ENCODE results near the gene GRIN2A.

GRIN2A gene

GRCh38 chr16:9957002-9957401, 225.2 kb downstream of the GRIN2A start:
- no peak for DNase-seq

- no peak for DNase-seq
Observed at GRCh38 chr16:9955677-9956076, 226.6 kb downstream of the GRIN2A start.

- no peak for DNase-seq
Observed at GRCh38 chr16:9953908-9954570, 228.2 kb downstream of the GRIN2A start.

- no peak for DNase-seq
Observed at GRCh38 chr16:9950658-9951057, 231.6 kb downstream of the GRIN2A start.

GRCh38 chr16:9949396-9949795, 232.8 kb downstream of the GRIN2A start:
- no peak for DNase-seq

- DNase-seq, result no peak
Observed at GRCh38 chr16:9948933-9949332, 233.3 kb downstream of the GRIN2A start.

GRCh38 chr16:9946022-9946720, 236.1 kb downstream of the GRIN2A start:
- no peak for DNase-seq

- no peak for DNase-seq
Observed at GRCh38 chr16:9943121-9943520, 239.1 kb downstream of the GRIN2A start.

- DNase-seq, result no peak
Observed at GRCh38 chr16:9941245-9941644, 241.0 kb downstream of the GRIN2A start.

- DNase-seq, result no peak
Observed at GRCh38 chr16:9934723-9935508, 247.3 kb downstream of the GRIN2A start.

- DNase-seq, result no peak
Observed at GRCh38 chr16:9932919-9933653, 249.1 kb downstream of the GRIN2A start.

- DNase-seq, result no peak
Observed at GRCh38 chr16:9932000-9932399, 250.2 kb downstream of the GRIN2A start.

GRCh38 chr16:9929836-9930235, 252.4 kb downstream of the GRIN2A start:
- no peak for DNase-seq

- DNase-seq, result no peak
Observed at GRCh38 chr16:9929313-9929712, 252.9 kb downstream of the GRIN2A start.

GRCh38 chr16:9922441-9922840, 259.8 kb downstream of the GRIN2A start:
- no peak for DNase-seq

GRCh38 chr16:9921997-9922396, 260.2 kb downstream of the GRIN2A start:
- DNase-seq, result no peak

- no peak for DNase-seq
Observed at GRCh38 chr16:9919460-9919859, 262.8 kb downstream of the GRIN2A start.

- no peak for DNase-seq
Observed at GRCh38 chr16:9917691-9918090, 264.5 kb downstream of the GRIN2A start.

GRCh38 chr16:9913604-9914326, 268.5 kb downstream of the GRIN2A start:
- DNase-seq, result no peak

- DNase-seq, result no peak
Observed at GRCh38 chr16:9911989-9912388, 270.2 kb downstream of the GRIN2A start.

- no peak for DNase-seq
Observed at GRCh38 chr16:9911231-9911630, 271.0 kb downstream of the GRIN2A start.

GRCh38 chr16:9909072-9909825, 273.0 kb downstream of the GRIN2A start:
- no peak for DNase-seq

Measured in NCI-H187 treated with DMSO at 0.1 percent for 48 hours (cell line).